GM18505 (cell line): ENCODE data around the gene LRRTM4.

Experiments
- ATAC-seq: cut with Tn5 transposase; IDR thresholded peaks from one replicate; pipeline ENCODE4 v1.9.1; 2021; ENCODE audit not compliant: unreplicated experiment
- POLR2A ChIP-seq: IDR thresholded peaks from 4 replicates; pipeline ENCODE4 v1.6.1; 2011; ENCODE audit warnings: borderline replicate concordance; ENCODE audit not compliant: insufficient read depth, insufficient read length; ENCODE audit errors: extremely low read depth

LRRTM4 gene

GRCh38 chr2:76870011-76870410, 652.2 kb downstream of the LRRTM4 start:
- no peak for TF ChIP-seq POLR2A
- no peak for ATAC-seq

- ATAC-seq, result no peak
- no peak for TF ChIP-seq POLR2A
Observed at GRCh38 chr2:76867854-76868253, 654.3 kb downstream of the LRRTM4 start.

GRCh38 chr2:76866464-76866863, 655.7 kb downstream of the LRRTM4 start:
- no peak for ATAC-seq
- no peak for TF ChIP-seq POLR2A

GRCh38 chr2:76862901-76863300, 659.3 kb downstream of the LRRTM4 start:
- ATAC-seq, result no peak
- no peak for TF ChIP-seq POLR2A

- TF ChIP-seq POLR2A, result no peak
- ATAC-seq, result no peak
Observed at GRCh38 chr2:76861708-76862107, 660.5 kb downstream of the LRRTM4 start.

- no peak for TF ChIP-seq POLR2A
- no peak for ATAC-seq
Observed at GRCh38 chr2:76851000-76851399, 671.2 kb downstream of the LRRTM4 start.

- no peak for ATAC-seq
Observed at GRCh38 chr2:76849086-76849485, 673.1 kb downstream of the LRRTM4 start.

GRCh38 chr2:76839826-76840225, 682.4 kb downstream of the LRRTM4 start:
- ATAC-seq, result no peak
- no peak for TF ChIP-seq POLR2A

More at GRCh38 chr2:76849086-76849485, 673.1 kb downstream of the LRRTM4 start:
- TF ChIP-seq POLR2A, result no peak

GRCh38 chr2:76829374-76830234, 692.6 kb downstream of the LRRTM4 start:
- no peak for ATAC-seq
- TF ChIP-seq POLR2A, result no peak

GRCh38 chr2:76826691-76827090, 695.5 kb downstream of the LRRTM4 start:
- no peak for TF ChIP-seq POLR2A
- no peak for ATAC-seq

GRCh38 chr2:76825140-76825970, 696.8 kb downstream of the LRRTM4 start:
- no peak for TF ChIP-seq POLR2A
- ATAC-seq, result no peak

- TF ChIP-seq POLR2A, result no peak
- no peak for ATAC-seq
Observed at GRCh38 chr2:76821731-76822130, 700.4 kb downstream of the LRRTM4 start.

GRCh38 chr2:76813084-76813483, 709.1 kb downstream of the LRRTM4 start:
- ATAC-seq, result no peak
- TF ChIP-seq POLR2A, result no peak

- TF ChIP-seq POLR2A, result no peak
- no peak for ATAC-seq
Observed at GRCh38 chr2:76812156-76812555, 710.0 kb downstream of the LRRTM4 start.
